HT1080 (cell line): Measurements from ENCODE around the gene HOXA11. TPM values are rescaled to one million over a fixed set of nuclear protein-coding genes. Genes with fewer than 3 reads are reported as not detected.

Experiments
- DNase-seq: peaks from one replicate; pipeline ENCODE4 v3.0.0-alpha.2; 2015; ENCODE audit warnings: low read depth
- total RNA-seq: library from RNA; depleted of rRNA; stranded (reverse); fragments of >200 nt; shearing (Covaris generic); gene quantifications from 2 replicates; pipeline ENCODE4 v1.2.3, GENCODE V29; 2014

The HOXA11 gene
- total RNA-seq, 1 experiment from 2014 or later, result not detected

DNA sequence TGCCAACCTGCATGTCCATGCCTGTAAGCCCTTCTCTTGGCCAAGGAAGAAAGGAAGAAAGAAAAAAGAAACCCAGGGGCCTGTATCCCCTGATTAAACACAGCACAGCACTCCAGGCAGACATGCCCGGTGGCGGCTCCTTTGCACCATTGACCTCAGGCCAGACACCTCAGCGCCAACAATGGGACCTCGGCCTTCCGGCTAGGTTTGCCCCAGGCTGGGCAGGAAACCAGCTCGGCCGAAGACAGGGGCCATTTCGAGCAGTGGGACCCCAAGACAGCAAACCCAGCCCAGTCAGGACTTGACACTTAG lies 13.8 kb downstream of the HOXA11 start:
- DNase-seq, result peak; percentile 50

DNA sequence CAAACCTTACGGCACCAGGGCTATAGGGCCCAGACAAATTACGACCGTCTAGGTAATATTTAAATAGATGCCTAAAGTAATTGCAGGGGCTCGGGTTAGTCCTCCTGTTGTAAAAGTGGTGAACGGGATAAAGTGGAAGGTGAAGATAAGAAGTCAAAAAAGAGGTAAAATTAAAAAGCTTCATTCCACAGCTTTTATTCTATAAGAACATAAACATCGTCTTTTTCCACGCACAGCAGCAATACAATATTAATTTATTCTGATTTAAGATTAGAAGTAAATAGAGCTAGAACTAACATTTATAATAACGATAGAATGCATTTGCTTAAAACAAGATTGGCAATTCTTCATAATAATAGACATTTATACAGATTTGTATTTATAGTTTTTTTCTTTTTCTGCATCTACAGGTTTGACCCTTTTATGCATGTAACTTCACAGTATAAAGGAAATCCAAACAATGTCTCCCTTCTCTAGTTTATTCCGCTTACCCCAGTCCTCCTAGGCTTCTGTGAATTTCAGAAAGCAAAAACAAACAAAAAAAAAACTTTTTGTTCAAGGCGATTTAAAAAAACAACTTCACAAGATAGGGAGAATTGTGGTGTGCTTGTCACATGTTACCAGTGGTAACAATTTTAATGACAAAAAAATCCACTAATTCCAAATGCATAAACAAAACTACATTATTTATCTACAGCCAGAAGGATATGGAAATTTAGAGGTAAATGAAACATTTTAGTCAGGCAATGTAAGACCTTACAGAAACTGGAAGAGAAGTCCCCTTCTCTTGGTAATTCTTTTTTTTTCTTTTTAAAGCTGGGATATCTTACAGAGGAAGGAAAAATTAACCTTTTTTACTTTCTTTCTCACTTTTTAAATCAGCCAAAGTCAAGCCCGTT lies 14.4 kb downstream of the HOXA11 start:
- DNase-seq, result peak; percentile 24

DNA sequence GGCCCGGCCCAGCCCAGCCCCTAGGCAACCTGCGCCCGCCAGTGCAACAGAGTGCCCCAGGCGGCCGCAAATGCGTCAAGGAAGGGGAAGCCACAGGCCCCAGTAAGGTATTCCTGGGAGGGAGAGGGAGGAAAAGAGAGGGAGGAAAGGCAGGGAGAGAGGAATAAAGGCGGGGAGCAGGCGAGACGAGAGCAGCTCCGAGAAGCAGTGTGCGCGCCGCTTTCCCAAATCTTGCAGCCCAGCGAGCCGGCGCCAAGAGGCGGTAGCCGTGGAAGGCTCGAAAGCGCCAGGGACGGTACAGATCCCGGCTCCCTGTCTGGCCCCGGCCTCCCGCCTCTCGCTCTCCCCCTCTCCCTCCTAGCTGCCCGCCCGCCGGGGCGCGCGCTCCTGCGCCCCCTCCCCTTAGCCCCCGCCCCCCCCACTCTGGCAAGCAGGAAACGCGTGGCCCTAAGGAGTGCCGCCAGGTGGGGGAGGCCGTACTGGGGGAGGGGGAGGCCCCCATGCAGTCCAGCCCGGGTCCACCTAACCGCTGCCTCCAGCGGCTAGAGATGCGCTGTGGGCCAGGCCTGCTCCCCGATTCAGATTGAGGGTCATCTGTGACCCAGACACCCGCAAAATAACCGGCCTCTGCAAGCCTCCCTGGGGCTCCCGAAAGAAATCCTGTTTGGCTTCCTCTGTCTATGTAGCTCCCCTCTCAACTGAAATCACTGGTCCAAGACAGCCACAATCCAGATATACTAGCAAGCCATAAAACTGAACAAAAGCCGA lies 15.2 kb downstream of the HOXA11 start:
- DNase-seq, result peak; percentile 64

DNA sequence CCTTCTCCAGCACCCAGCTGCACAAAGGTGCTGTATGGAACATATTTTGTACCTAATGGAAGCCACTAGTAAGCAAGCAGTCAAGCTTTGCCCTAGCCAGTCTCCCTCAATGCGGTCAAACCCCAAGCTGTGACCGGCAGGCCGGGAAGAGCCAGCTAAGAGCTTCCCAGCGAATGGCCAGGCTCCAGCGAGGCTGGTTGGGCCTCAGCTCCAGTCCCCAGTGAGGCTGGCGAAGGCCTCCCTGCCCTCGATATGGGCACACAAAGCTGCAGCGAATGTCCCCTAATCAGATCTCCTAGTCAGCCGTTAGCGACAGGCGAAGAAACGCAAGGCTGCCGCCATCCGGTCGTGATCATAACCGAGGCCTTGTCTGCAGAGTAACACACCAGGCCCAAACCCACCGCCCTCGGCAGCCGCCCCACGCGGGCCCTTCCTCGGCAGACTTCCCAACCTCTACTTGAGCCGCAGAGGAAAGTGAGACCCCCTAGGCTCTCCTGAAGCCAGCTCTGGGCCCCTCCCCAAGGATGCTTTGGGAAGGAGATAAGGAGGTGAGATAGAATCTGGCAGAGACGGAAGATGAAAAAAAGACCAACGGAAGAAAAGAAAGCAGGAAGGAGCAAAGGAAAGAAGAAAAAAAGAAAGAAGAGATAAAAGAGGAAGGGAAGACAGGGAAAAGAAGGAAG lies 16.6 kb downstream of the HOXA11 start:
- peak; percentile 71 for DNase-seq

DNA sequence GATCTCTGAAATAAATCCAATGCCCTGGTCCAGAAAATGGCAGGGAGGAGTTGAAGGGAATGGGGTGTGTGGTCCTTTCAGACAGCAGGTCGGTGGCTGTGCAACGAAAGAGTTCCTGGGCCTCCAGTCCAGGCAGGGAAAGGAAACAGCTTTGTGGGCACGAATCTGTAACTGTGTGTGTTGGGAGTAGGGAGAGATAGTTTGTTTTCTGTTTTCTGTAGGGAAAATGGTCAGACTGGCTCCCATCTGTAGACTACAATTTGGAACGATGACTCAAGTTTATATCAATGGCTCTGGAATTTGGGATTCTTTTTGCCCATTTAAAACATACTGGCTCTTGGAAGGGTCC lies 17.1 kb downstream of the HOXA11 start:
- peak; percentile 49 for DNase-seq

DNA sequence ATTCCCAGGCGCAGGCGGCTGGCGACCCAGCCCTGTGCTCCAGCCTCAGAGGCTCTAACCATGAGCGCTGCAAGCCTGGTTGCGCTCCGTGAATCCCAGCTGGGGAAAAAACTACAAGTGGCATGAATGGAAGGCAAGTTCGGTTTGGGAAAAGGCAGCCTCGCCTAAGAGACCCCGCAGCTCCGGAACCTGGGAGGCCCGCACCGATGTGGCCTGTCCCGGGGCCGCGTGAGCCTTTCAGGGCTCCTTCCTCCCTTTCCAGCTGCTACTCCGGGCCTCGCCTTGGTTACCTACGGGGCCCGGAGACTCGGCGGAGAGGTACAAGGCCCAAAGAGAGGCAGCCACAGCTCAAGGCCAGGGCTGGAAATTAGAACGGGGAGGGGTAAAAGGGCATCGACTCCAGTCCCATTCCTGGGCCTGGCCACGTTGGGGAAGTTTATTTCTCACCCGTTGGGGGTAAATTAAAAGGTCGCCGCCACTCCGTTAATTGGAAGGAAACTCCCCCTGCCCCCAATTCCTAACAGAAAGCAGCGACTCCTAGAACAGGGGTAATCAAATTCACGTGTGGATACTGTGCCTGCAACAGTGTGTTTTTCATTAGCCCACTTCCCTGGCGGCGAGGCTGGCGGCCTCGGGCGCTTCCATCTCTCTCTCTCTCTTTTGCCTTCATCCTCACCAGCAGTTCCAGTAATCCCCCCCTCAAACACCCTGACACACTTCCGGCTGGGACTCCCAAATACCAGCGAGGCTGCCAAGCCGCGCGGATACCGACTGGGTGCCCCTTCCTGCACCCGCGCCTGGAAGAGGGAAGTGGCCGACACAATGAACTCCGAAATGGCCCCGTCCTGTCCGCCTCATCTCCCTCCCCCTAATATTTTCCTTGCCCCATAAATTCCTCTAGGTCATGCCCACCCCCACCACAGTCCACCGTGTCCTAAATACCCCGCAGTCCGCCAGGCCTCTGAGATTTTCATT lies 18.2 kb downstream of the HOXA11 start:
- peak; percentile 82 for DNase-seq

DNA sequence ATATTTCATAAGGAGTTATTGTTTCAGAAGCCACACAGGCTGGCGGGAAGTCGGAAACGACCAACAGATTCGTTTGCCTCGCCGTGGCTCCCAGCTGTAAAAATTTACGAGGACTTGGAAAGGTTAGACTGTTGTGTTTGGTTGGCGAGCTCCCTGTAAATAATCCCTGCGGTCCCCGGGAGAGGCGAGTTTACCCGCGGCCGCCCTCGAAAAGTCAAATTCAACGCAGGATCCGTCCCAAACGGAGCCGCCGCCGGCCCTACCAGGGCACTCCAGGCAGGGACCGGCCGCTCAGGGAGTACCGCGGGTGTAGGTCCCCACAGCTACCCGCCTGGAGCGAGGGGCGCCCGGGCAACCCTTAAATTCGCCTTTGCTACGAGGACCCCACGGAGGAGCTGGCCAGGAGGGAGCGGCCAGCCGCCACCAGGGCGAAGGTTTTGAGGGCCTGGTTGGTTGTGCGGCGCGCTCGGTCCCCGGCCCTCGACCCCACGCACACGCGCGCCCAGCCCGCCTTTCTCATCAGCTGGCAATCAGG lies 19.0 kb downstream of the HOXA11 start:
- DNase-seq, result no peak

DNA sequence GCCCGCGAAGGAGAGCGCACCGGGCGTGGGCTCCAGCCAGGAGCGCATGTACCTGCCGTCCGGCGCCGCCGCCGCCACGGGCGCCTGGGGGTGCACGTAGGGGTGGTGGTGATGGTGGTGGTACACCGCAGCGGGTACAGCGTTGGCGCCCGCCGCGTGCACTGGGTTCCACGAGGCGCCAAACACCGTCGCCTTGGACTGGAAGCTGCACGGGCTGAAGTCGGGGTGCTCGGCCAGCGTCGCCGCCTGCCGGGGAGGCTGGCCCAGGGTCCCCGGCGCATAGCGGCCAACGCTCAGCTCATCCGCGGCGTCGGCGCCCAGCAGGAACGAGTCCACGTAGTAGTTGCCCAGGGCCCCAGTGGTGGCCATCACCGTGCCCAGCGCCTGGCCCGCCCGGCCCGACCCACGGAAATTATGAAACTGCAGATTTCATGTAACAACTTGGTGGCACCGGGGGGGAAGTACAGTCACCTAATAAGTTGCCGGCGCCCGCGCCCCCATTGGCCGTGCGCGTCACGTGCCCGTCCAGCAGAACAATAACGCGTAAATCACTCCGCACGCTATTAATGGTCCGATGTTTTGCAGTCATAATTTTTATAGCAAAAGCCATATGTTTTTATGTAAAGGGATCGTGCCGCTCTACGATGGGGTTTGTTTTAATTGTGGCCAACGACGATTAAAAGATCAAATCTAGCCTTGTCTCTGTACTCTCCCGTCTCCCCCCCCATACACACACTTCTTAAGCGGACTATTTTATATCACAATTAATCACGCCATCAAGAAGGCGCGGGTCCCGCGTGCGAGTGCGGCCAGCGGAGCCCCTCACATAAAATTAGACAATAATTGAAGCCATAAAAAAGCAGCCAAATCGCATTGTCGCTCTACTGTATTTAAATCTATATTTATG lies 19.7 kb downstream of the HOXA11 start, which contains the start of gene HOXA9:
HOXA9 (minus strand) TSS at position 449 of the 907 bp plus-strand sequence; CDS start at position 369, 80 bp downstream.
- peak; percentile 87 for DNase-seq

DNA sequence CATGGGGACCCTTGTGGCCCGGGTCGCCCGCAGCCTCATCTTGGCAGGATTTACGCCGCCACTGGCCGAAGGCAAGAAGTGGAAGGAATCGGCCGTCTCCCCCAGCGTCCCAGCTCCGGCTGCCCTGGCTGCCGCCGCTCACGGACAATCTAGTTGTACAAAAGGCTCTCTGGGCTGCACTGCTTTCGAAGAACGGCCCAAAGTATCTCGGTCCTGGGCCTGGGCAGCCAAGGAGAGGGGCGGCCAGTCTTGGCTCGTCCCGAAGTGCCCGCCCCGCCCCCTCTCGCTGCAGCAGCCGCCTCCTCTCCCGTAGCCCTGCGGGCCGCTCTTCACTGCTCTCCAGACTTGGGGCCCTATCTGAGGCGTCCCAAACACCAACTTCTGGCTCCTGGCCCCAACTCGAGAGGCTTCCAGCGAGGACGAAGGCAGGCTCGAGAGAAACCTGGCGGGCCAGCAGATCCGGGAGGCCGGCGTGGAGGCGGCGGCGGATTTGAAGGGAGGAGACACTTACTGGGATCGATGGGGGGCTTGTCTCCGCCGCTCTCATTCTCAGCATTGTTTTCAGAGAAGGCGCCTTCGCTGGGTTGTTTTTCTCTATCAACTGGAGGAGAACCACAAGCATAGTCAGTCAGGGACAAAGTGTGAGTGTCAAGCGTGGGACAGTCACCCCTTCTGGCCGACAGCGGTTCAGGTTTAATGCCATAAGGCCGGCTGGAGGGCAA lies 20.5 kb downstream of the HOXA11 start:
- DNase-seq, result peak; percentile 56

DNA sequence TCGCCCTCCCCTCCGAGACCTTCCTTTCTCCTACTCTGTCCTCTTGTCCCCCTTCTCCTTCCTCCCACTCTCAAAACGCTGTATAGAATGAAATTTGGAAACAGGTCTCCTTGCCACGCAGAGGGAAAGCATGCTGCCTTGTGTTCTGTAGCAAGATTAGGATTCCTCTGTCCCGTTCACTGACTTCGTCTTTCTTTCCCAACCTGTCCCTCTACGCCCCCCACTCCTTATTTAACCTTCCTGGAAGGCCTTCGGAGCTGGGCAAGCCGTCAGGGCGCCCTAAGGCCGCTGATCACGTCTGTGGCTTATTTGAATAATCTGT lies 21.0 kb downstream of the HOXA11 start:
- DNase-seq, result no peak

DNA sequence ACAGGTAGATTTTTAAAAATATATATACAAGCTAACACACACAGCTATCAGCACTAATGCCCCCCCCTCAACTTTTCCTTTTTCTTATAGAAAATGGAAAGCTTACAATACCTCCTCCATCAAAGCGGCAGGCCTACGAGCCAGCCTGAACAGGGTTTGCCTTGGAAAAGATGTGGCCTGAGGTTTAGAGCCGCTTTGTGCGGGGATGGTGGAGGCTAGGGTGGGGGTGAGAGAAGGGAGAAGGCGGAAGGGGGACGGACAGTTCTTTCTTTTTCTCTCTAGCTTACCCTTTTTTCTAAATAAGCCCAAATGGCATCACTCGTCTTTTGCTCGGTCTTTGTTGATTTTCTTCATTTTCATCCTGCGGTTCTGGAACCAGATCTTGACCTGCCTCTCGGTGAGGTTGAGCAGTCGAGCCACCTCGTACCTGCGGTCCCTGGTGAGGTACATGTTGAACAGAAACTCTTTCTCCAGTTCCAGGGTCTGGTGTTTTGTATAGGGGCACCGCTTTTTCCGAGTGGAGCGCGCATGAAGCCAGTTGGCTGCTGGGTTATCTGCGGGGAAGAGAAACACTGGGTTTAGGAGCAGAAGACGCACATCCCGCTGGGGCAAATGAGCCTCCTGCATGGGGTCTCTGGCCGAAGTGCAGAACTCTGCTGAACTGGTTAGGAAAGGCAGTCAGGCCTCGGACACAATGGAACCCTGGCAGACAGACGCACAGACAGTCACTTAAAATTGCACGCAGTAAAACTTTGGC lies 21.6 kb downstream of the HOXA11 start:
- peak; percentile 23 for DNase-seq

DNA sequence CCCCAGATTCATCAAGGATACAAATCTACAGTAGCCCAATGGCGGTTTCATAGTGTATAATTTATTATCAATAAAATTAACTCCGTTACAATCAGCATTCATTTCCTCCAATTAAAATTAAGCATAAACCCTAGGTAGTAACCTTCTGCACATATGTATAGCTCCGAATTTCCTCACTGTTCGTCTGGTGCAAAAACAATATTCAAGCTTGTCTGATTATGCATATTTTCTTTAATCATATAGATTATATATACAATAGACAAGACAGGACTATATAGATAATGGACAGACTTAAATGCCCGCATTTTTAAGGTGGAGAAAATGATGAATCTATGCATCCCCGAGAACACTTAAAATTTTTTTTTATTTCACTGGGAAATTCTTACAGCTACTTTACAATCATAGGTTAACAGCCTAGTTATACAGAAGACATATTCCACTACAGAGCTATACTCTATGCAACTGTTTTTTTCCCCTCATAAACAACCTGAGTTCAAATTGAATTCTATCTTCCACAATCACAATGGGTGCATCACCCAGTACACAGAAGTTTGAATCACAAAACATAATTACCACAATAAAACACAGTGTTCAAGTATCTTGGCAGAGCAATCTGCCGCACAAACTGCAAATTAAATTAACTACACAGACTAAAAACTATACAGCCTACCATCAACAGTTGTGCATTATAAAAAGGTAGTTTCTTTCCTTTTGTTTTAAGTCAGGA lies 22.3 kb downstream of the HOXA11 start:
- DNase-seq, result no peak

DNA sequence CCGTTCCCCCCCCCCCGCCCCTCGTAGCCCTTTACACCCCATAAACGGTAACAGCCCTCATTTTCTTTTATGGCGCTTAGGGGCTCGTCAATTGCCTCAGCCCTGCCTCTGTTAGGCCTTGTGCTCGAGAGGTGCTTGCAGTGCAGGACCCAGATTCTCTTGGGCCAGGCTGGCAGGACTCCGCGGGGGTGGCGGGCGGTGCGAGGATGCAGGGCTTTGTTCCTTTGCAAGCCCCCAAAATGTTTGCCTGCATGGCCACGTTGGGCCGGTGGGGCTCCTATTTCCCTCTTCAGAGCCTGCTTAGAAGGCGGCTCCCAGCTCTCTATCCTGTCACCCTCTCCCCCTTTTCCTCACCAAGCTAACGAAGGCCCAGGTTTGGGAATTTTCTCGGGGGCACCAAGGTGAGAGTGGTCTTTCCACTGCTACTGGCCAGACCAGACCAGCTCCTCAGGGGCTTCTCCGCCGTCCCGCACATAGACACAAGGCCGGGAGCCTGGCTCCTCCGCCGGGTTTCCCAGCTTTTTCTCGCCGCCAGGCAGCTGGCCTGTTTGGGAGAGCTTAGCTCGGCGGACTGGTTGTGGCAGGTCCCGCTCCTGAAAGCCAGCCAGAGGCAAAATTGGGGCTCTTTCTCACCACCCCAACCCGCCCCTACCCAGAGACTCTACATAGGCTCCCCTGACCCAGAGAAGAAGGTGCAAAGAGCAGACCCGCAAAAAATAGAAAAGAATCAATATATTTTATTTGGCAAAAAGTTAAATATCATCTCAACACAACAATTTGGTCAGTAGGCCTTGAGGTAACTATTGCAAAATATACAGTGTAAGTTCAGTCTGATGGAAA lies 23.1 kb downstream of the HOXA11 start:
- DNase-seq, result no peak

DNA sequence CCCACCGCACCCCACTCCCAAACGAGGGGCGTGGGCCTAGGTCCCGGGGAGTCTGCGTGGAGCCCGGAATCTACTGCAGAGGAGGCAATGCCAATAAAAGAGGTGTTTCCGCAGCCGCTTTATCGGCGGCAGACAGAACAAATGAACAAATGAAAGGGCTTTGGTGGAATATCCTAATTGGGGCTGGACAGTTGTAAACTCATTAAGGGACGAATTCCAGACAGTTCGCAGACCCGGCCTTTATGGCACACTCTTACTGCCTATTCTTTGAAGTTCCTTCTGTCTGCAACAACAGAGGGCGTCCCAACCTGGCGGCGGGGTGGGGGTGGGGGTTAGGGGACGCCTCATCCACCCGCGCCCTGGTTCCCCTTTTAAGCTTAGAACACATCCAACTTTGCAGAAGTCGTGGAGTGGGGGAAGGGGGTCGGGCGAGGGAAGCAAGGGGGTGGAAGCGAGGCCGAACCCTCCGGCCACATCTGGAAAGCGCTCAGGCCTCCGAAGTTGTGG lies 23.8 kb downstream of the HOXA11 start:
- peak; percentile 11 for DNase-seq

DNA sequence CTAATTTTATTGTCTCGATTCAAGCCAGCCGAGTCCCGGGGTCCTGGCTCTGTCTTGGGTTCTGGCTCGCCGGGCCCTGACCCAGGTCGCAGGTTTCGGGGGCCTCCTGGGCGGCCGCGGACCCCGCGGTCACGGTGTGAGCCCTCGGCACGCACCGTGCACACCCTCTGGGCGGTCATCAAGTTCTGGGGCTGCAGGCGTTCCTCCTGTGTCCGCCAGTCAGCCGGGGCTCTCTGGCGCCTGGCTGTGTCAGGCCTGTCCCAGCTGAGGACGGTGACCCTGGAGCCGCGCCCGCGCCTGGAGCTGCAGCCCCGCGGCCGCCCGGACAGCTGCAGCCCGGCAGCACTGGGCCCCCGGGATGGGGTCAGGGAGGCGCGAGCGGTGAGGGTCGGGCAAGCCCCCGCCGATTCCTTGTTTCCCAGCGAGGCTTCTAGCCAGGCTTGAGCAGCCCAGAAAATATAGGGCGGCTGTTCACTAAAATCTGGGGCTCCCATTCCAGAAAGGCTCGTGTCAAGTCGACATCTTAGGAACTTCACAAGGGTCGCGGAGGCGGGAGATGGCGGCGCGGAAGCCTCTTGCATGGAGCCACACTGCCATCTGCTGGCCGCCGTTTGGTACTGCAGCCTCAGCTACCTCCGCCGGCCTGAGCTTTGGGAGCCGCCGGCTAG lies 24.4 kb downstream of the HOXA11 start:
- DNase-seq, result peak; percentile 77

DNA sequence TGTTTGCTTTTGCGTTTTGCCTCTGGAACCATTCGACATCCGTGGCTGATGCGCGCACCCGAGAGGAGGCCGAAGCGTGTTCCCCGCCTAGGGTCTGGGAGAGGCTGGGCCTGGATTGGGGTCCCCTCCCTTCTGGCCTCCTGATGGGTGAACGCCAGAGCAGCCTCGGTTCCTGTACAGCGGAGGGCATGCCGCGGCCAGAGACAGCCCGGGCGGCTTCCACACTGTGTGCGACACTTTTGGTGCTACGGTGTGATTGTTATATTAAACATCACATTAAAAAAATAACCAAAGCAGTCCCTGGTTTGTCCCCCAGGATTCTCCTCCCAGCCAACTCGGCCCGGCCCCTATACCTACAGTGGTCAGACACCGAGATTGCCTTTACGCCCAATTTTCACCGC lies 24.9 kb downstream of the HOXA11 start:
- no peak for DNase-seq
